GM12878 (cell line): ENCODE measurements around the gene OXCT2. TPM values are rescaled to one million over a fixed set of nuclear protein-coding genes. Genes with fewer than 3 reads are reported as not detected.

Experiments used
- ATAC-seq: fragments of 200-7000 bp; cut with Tn5 transposase; 3 replicates; pipeline ENCODE4 v1.9.1; 2020; ENCODE audit warnings: mild to moderate bottlenecking, moderate library complexity
- BruUV-seq: library from RNA; stranded (reverse); fragments of 400-500 nt; replicated peaks from 2 replicates; lab custom pipeline; 2021; lab: Mats Ljungman, UMichigan
- CTCF ChIA-PET: fragments of 300-600 bp; sonication (Branson Sonifier 250); formaldehyde crosslinking; extraction: SDS; loops from one replicate; lab custom pipeline; 2021; ENCODE audit warnings: inconsistent platforms; lab: Yijun Ruan, JAX
- POLR2A ChIA-PET: fragments of 350-600 bp; formaldehyde crosslinking; extraction: SDS; loops from one replicate; lab custom pipeline; 2021; ENCODE audit warnings: inconsistent platforms; lab: Charles Lee
- RAD21 ChIA-PET: fragments of 300-600 bp; sonication (Branson Sonifier 250); formaldehyde crosslinking; loops from one replicate; lab custom pipeline; 2023; ENCODE audit warnings: antibody characterized with exemption; ENCODE audit not compliant: unreplicated experiment; lab: Charles Lee
- SMC1A ChIA-PET: fragments of 300-600 bp; sonication (Branson Sonifier 250); formaldehyde crosslinking; loops from one replicate; lab custom pipeline; 2023; ENCODE audit not compliant: unreplicated experiment, uncharacterized antibody; lab: Charles Lee
- DNase-seq: peaks from one replicate; pipeline ENCODE4 v3.0.0-alpha.2; 2011; ENCODE audit warnings: low read depth, low spot score
- FAIRE-seq: peaks from 3 replicates; lab custom pipeline; 2011; peaks lifted over from hg19 to GRCh38; lab: Jason Lieb, UNC
- H2AFZ ChIP-seq: 2 replicates; pipeline ENCODE4 v1.6.0; 2011; ENCODE audit warnings: low read depth, low read length, control low read depth; ENCODE audit not compliant: control insufficient read depth
- H3K27ac ChIP-seq: 2 replicates; pipeline ENCODE4 v1.5.1; 2011; ENCODE audit warnings: control low read depth; ENCODE audit not compliant: control insufficient read depth, insufficient read depth
- H3K27me3 ChIP-seq, 2 experiments: replicated peaks in 1 of 2; 2 replicates each; pipeline versions ENCODE4 v1.6.0 to v1.6.1; 2011; ENCODE audit warnings: low read length in 1 of 2; ENCODE audit not compliant: control insufficient read depth in 2 of 2, insufficient read depth in 2 of 2
- H3K36me3 ChIP-seq, 2 experiments: 2 replicates each; pipeline ENCODE4 v1.5.1; 2011; ENCODE audit warnings: low read length in 1 of 2; ENCODE audit not compliant: control insufficient read depth in 2 of 2, insufficient read depth in 2 of 2
- H3K4me1 ChIP-seq: 2 replicates; pipeline ENCODE4 v1.6.1; 2011; ENCODE audit warnings: mild to moderate bottlenecking, low read length, moderate library complexity, mixed read lengths; ENCODE audit not compliant: control insufficient read depth, insufficient read depth
- H3K4me2 ChIP-seq: 2 replicates; pipeline ENCODE4 v1.6.0; 2011; ENCODE audit warnings: control low read depth; ENCODE audit not compliant: control insufficient read depth, insufficient read depth
- H3K4me3 ChIP-seq: fragments of 200-600 bp; sonication (generic); 2 replicates; pipeline ENCODE4 v1.5.1; 2016
- H3K79me2 ChIP-seq: 2 replicates; pipeline ENCODE4 v1.6.0; 2011; ENCODE audit warnings: low read length; ENCODE audit not compliant: control insufficient read depth, insufficient read depth
- H3K9ac ChIP-seq: 2 replicates; pipeline ENCODE4 v1.8.0; 2011; ENCODE audit warnings: low read length, control low read depth, mixed read lengths; ENCODE audit not compliant: control insufficient read depth, insufficient read depth
- H3K9me3 ChIP-seq: replicated peaks from 3 replicates; pipeline ENCODE4 v1.5.1; 2011; ENCODE audit warnings: mild to moderate bottlenecking, low read length; ENCODE audit not compliant: control insufficient read depth, insufficient read depth
- H4K20me1 ChIP-seq: 2 replicates; pipeline ENCODE4 v1.6.0; 2011; ENCODE audit not compliant: control insufficient read depth, insufficient read depth
- BHLHE40 ChIP-seq, 2 experiments: fragments of 450-650 bp in 1 of 2; IDR thresholded peaks; 2 replicates each; pipeline ENCODE4 v1.6.1; 2011 to 2017; ENCODE audit warnings: low read depth in 2 of 2, borderline replicate concordance in 1 of 2, improper control_type of control experiment in 1 of 2, low read length in 1 of 2, mild to moderate bottlenecking in 1 of 2
- CBX3 ChIP-seq: fragments of 200-600 bp; sonication (generic); IDR thresholded peaks from 2 replicates; pipeline ENCODE4 v1.6.1; 2016; ENCODE audit warnings: low read depth, borderline replicate concordance
- E2F4 ChIP-seq: IDR thresholded peaks from 2 replicates; pipeline ENCODE4 v1.6.1; 2012; ENCODE audit warnings: low read depth, low read length, improper control_type of control experiment
- GATAD2B ChIP-seq: fragments of 450-650 bp; conservative IDR thresholded peaks from 2 replicates; pipeline ENCODE4 v1.6.1; 2017; ENCODE audit warnings: low read depth, mild to moderate bottlenecking, moderate library complexity
- IRF5 ChIP-seq: fragments of 450-650 bp; IDR thresholded peaks from 2 replicates; pipeline ENCODE4 v1.6.1; 2017; ENCODE audit warnings: borderline replicate concordance
- KLF5 ChIP-seq: fragments of 450-650 bp; IDR thresholded peaks from 2 replicates; pipeline ENCODE4 v1.6.1; 2014; ENCODE audit warnings: mild to moderate bottlenecking; ENCODE audit not compliant: partially characterized antibody
- MEF2B ChIP-seq: fragments of 450-650 bp; IDR thresholded peaks from 2 replicates; pipeline ENCODE4 v1.6.1; 2018; ENCODE audit warnings: mild to moderate bottlenecking, moderate library complexity; ENCODE audit not compliant: partially characterized antibody, poor library complexity, severe bottlenecking
- NFIC ChIP-seq: IDR thresholded peaks from 2 replicates; pipeline ENCODE4 v1.6.1; 2012; ENCODE audit warnings: low read depth, mild to moderate bottlenecking, inconsistent platforms, low read length, moderate library complexity
- PAX8 ChIP-seq: fragments of 450-650 bp; IDR thresholded peaks from 2 replicates; pipeline ENCODE4 v1.6.1; 2017; ENCODE audit warnings: mild to moderate bottlenecking, moderate library complexity
- POLR2A ChIP-seq: IDR thresholded peaks from 2 replicates; pipeline ENCODE4 v1.6.1; 2011; ENCODE audit warnings: low read depth, mild to moderate bottlenecking, low read length
- SREBF2 ChIP-seq: IDR thresholded peaks from 2 replicates; pipeline ENCODE4 v1.6.1; 2012; ENCODE audit warnings: mild to moderate bottlenecking, low read length
- TCF7 ChIP-seq: IDR thresholded peaks from 2 replicates; pipeline ENCODE4 v1.6.1; 2014; ENCODE audit warnings: antibody characterized with exemption, borderline replicate concordance
- ZNF24 ChIP-seq: fragments of 450-650 bp; IDR thresholded peaks from 2 replicates; pipeline ENCODE4 v1.6.1; 2017; ENCODE audit warnings: antibody characterized with exemption, mild to moderate bottlenecking
- ZNF274 ChIP-seq: IDR thresholded peaks from one replicate; pipeline ENCODE4 v1.8.0; 2011; ENCODE audit not compliant: insufficient read length, insufficient read depth
- in situ Hi-C: fragments of 300-500 bp; cut with MboI; formaldehyde crosslinking; loops from 9 replicates; pipeline ENCODE4 v1.14.3; 2018; ENCODE audit warnings: mixed read lengths
- intact Hi-C: fragments of 100-400 bp; cut with micrococcal nuclease; formaldehyde crosslinking; loops from one replicate; pipeline ENCODE4 v1.14.2; 2022; ENCODE audit not compliant: unreplicated experiment
- polyA plus RNA-seq, 11 experiments: library from polyadenylated mRNA; depleted of rRNA in 4 of 11; unstranded in 6 of 11; stranded (reverse) in 5 of 11; fragments of >200 nt; fragmentation: Nextera tagmentation in 4 of 11; fragmentation: Illumina TruSeq in 1 of 11; extraction: Ambion mirVana in 4 of 11; extraction: Trizol in 1 of 11; gene quantifications; 1 replicate in 1 of 11; 2 replicates in 10 of 11; pipeline versions ENCODE4 v1.2.1 to v1.2.3, GENCODE V29; 2011 to 2016; ENCODE audit warnings: inconsistent platforms in 2 of 11, missing spikeins in 2 of 11, low read depth in 1 of 11
- total RNA-seq, 4 experiments: library from RNA; depleted of rRNA in 3 of 4; stranded (reverse); fragments of >200 nt in 3 of 4; fragmentation: Illumina TruSeq in 1 of 4; extraction: Trizol in 1 of 4; gene quantifications; 2 replicates each; pipeline versions ENCODE4 v1.2.1 to v1.2.3, GENCODE V29; 2013 to 2021
- TF ChIP-seq, protein P1 (sequence below): fragments of 450-650 bp; IDR thresholded peaks from 2 replicates; pipeline ENCODE4 v1.6.1; 2017; ENCODE audit warnings: mild to moderate bottlenecking
- TF ChIP-seq, protein P2 (sequence below): fragments of 450-650 bp; IDR thresholded peaks from 2 replicates; pipeline ENCODE4 v1.6.1; 2017; ENCODE audit warnings: low read depth, mild to moderate bottlenecking, moderate library complexity

Gene OXCT2
- total and polyA plus RNA-seq, 10 of the 15 experiments (the other 5 are each of a cell fraction or from before 2014, with no cell fraction given) = 0.06 to 1.9 (median 0.59) TPM

GRCh38 chr1:39722495-39722894 is 48.7 kb downstream of the OXCT2 start (continued):
- TF ChIP-seq, protein P1, sequence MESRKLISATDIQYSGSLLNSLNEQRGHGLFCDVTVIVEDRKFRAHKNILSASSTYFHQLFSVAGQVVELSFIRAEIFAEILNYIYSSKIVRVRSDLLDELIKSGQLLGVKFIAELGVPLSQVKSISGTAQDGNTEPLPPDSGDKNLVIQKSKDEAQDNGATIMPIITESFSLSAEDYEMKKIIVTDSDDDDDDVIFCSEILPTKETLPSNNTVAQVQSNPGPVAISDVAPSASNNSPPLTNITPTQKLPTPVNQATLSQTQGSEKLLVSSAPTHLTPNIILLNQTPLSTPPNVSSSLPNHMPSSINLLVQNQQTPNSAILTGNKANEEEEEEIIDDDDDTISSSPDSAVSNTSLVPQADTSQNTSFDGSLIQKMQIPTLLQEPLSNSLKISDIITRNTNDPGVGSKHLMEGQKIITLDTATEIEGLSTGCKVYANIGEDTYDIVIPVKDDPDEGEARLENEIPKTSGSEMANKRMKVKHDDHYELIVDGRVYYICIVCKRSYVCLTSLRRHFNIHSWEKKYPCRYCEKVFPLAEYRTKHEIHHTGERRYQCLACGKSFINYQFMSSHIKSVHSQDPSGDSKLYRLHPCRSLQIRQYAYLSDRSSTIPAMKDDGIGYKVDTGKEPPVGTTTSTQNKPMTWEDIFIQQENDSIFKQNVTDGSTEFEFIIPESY = no peak

DNA sequence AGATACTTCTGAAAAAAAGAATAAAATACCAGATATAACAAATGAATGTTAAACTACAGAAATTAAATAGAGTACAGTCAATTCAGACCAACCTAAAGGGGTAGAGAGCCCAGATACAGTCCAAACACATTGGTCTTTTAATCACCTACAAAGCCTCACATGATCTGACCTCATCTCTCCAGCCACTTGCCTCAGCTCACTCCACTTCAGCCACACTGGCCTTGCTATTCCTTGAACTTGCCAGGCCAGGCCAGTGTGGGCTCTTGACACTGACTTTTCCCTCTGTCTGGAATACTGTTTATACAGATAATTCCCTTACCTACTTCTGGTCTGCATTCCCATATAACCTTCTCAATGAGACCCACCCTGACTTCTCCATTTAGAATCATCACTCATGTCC is 49.5 kb downstream of the OXCT2 start:
- H3K79me2 ChIP-seq = no peaks in the 10 kb centered on the region
- H4K20me1 ChIP-seq = no peaks in the 10 kb centered on the region
- no peak overlapping the region for H3K4me3 ChIP-seq
- H3K27ac ChIP-seq = no peak overlapping the region
- no TSS peak for BruUV-seq
- no peak for DNase-seq
- no peak overlapping the region for H3K9ac ChIP-seq
- no peak for ATAC-seq
- POLR2A ChIA-PET = no interaction called here
- H3K4me1 ChIP-seq = no peaks in the 10 kb centered on the region
- H3K36me3 ChIP-seq = no peaks in the 10 kb centered on the region
- H3K27me3 ChIP-seq = no peaks in the 10 kb centered on the region
- in situ Hi-C loops (loop anchor here (5.0 kb wide), 1 partner anchor 114 kb away; no protein-coding TSS in a partner anchor), intact Hi-C loops (loop anchor here (2.0 to 10.0 kb wide), 3 partner anchors 49 to 257 kb away; partner anchors contain the start of gene NT5C1A)
- CTCF ChIA-PET = interaction anchor here (1.3 to 4.7 kb wide), 4 partner anchors 49 to 115 kb away, joined by 4 to 35 read pairs (median 16); partner anchors contain the start of gene NT5C1A
- no peak for FAIRE-seq
- TF ChIP-seq KLF5 = no peak
- no peak for TF ChIP-seq NFIC
- no peak for TF ChIP-seq IRF5
- TF ChIP-seq POLR2A = no peak
- TF ChIP-seq PAX8 = no peak
- TF ChIP-seq GATAD2B = no peak
- TF ChIP-seq SREBF2 = no peak
- no peak for TF ChIP-seq ZNF274
- no peak for TF ChIP-seq BHLHE40 (IDR thresholded peaks at IDR 0.05; ENCODE audit: borderline replicate concordance in 1 of 2, low read depth in 2 of 2, low read length in 1 of 2)
- no peak for TF ChIP-seq CBX3
- TF ChIP-seq, protein P2, sequence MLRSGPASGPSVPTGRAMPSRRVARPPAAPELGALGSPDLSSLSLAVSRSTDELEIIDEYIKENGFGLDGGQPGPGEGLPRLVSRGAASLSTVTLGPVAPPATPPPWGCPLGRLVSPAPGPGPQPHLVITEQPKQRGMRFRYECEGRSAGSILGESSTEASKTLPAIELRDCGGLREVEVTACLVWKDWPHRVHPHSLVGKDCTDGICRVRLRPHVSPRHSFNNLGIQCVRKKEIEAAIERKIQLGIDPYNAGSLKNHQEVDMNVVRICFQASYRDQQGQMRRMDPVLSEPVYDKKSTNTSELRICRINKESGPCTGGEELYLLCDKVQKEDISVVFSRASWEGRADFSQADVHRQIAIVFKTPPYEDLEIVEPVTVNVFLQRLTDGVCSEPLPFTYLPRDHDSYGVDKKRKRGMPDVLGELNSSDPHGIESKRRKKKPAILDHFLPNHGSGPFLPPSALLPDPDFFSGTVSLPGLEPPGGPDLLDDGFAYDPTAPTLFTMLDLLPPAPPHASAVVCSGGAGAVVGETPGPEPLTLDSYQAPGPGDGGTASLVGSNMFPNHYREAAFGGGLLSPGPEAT = no peak
- TF ChIP-seq ZNF24 = no peak
- TF ChIP-seq MEF2B = no peak
- TF ChIP-seq E2F4 = no peak
- TF ChIP-seq TCF7 = no peak
- H2AFZ ChIP-seq = no peak overlapping the region
- SMC1A ChIA-PET = interaction anchor here (1.3 to 2.2 kb wide), 2 partner anchors 78 to 116 kb away, joined by 3 to 8 read pairs; no protein-coding TSS in a partner anchor
- RAD21 ChIA-PET = no interaction called here
- no peak overlapping the region for H3K4me2 ChIP-seq
- no peaks in the 10 kb centered on the region for H3K9me3 ChIP-seq
